GM12878 (cell line): ENCODE results near the gene RGS14.

Experiments used
- CTCF ChIP-seq, 3 experiments: IDR thresholded peaks in 2 of 3; conservative IDR thresholded peaks in 1 of 3; 2 replicates each; pipeline ENCODE4 v1.5.1; 2011; ENCODE audit warnings: low read depth in 3 of 3, low read length in 3 of 3, mild to moderate bottlenecking in 3 of 3, control low read depth in 2 of 3, moderate library complexity in 2 of 3, inconsistent platforms in 1 of 3, mixed read lengths in 1 of 3; ENCODE audit not compliant: control insufficient read depth in 2 of 3, insufficient read depth in 1 of 3; ENCODE audit errors: extremely low read depth in 1 of 3
- ELK1 ChIP-seq: IDR thresholded peaks from 2 replicates; pipeline ENCODE4 v1.6.1; 2012; ENCODE audit warnings: low read depth, low read length, improper control_type of control experiment
- EZH2 ChIP-seq: IDR thresholded peaks from 2 replicates; pipeline ENCODE4 v1.6.1; 2012; ENCODE audit warnings: low read depth, mild to moderate bottlenecking, control low read depth, inconsistent platforms, low read length, borderline replicate concordance; ENCODE audit not compliant: control insufficient read depth
- NFIC ChIP-seq: IDR thresholded peaks from 2 replicates; pipeline ENCODE4 v1.6.1; 2012; ENCODE audit warnings: low read depth, mild to moderate bottlenecking, inconsistent platforms, low read length, moderate library complexity
- POLR2A ChIP-seq: IDR thresholded peaks from 2 replicates; pipeline ENCODE4 v1.6.1; 2011; ENCODE audit warnings: low read depth, mild to moderate bottlenecking, low read length
- RAD21 ChIP-seq: IDR thresholded peaks from 2 replicates; pipeline ENCODE4 v1.6.1; 2011; ENCODE audit warnings: mild to moderate bottlenecking, low read depth, low read length, moderate library complexity; ENCODE audit not compliant: insufficient read depth
- SMC3 ChIP-seq: IDR thresholded peaks from 2 replicates; pipeline ENCODE4 v1.6.1; 2011; ENCODE audit warnings: low read length, improper control_type of control experiment, borderline replicate concordance
- USF1 ChIP-seq: IDR thresholded peaks from 2 replicates; pipeline ENCODE4 v1.6.1; 2011; ENCODE audit warnings: borderline replicate concordance, low read depth, mild to moderate bottlenecking, moderate library complexity, mixed read lengths, low read length; ENCODE audit not compliant: insufficient read depth; ENCODE audit errors: extremely low read length

GRCh38 chr5:177380805-177381126, 23.0 kb downstream of the RGS14 start:
- TF ChIP-seq CTCF (IDR thresholded peaks at IDR 0.05 in 2 of 3, conservative IDR thresholded peaks at IDR 0.05 in 1 of 3; ENCODE audit: control insufficient read depth in 2 of 3, extremely low read depth in 1 of 3, insufficient read depth in 1 of 3, low read depth in 3 of 3, low read length in 3 of 3) (no peak), RAD21 (no peak), EZH2 (no peak), POLR2A (no peak), ELK1 (no peak), NFIC (no peak), USF1 (no peak), SMC3 (no peak)
